GM12878 (cell line): ENCODE results near the gene DDX46. TPM values are rescaled to one million over a fixed set of nuclear protein-coding genes. Genes with fewer than 3 reads are reported as not detected.

Experiments
- ATAC-seq: fragments of 200-7000 bp; cut with Tn5 transposase; 3 replicates; pipeline ENCODE4 v1.9.1; 2020; ENCODE audit warnings: mild to moderate bottlenecking, moderate library complexity
- BruUV-seq: library from RNA; stranded (reverse); fragments of 400-500 nt; replicated peaks from 2 replicates; lab custom pipeline; 2021; lab: Mats Ljungman, UMichigan
- CTCF ChIA-PET: fragments of 300-600 bp; sonication (Branson Sonifier 250); formaldehyde crosslinking; extraction: SDS; loops from one replicate; lab custom pipeline; 2021; ENCODE audit warnings: inconsistent platforms; lab: Yijun Ruan, JAX
- POLR2A ChIA-PET: fragments of 350-600 bp; formaldehyde crosslinking; extraction: SDS; loops from one replicate; lab custom pipeline; 2021; ENCODE audit warnings: inconsistent platforms; lab: Charles Lee
- RAD21 ChIA-PET: fragments of 300-600 bp; sonication (Branson Sonifier 250); formaldehyde crosslinking; loops from one replicate; lab custom pipeline; 2023; ENCODE audit warnings: antibody characterized with exemption; ENCODE audit not compliant: unreplicated experiment; lab: Charles Lee
- SMC1A ChIA-PET: fragments of 300-600 bp; sonication (Branson Sonifier 250); formaldehyde crosslinking; loops from one replicate; lab custom pipeline; 2023; ENCODE audit not compliant: unreplicated experiment, uncharacterized antibody; lab: Charles Lee
- DNase-seq: peaks from one replicate; pipeline ENCODE4 v3.0.0-alpha.2; 2011; ENCODE audit warnings: low read depth, low spot score
- FAIRE-seq: peaks from 3 replicates; lab custom pipeline; 2011; peaks lifted over from hg19 to GRCh38; lab: Jason Lieb, UNC
- H2AFZ ChIP-seq: 2 replicates; pipeline ENCODE4 v1.6.0; 2011; ENCODE audit warnings: low read depth, low read length, control low read depth; ENCODE audit not compliant: control insufficient read depth
- H3K27ac ChIP-seq: 2 replicates; pipeline ENCODE4 v1.5.1; 2011; ENCODE audit warnings: control low read depth; ENCODE audit not compliant: control insufficient read depth, insufficient read depth
- H3K27me3 ChIP-seq, 2 experiments: replicated peaks in 1 of 2; 2 replicates each; pipeline versions ENCODE4 v1.6.0 to v1.6.1; 2011; ENCODE audit warnings: low read length in 1 of 2; ENCODE audit not compliant: control insufficient read depth in 2 of 2, insufficient read depth in 2 of 2
- H3K36me3 ChIP-seq, 2 experiments: 2 replicates each; pipeline ENCODE4 v1.5.1; 2011; ENCODE audit warnings: low read length in 1 of 2; ENCODE audit not compliant: control insufficient read depth in 2 of 2, insufficient read depth in 2 of 2
- H3K4me1 ChIP-seq: 2 replicates; pipeline ENCODE4 v1.6.1; 2011; ENCODE audit warnings: mild to moderate bottlenecking, low read length, moderate library complexity, mixed read lengths; ENCODE audit not compliant: control insufficient read depth, insufficient read depth
- H3K4me2 ChIP-seq: 2 replicates; pipeline ENCODE4 v1.6.0; 2011; ENCODE audit warnings: control low read depth; ENCODE audit not compliant: control insufficient read depth, insufficient read depth
- H3K4me3 ChIP-seq: fragments of 200-600 bp; sonication (generic); 2 replicates; pipeline ENCODE4 v1.5.1; 2016
- H3K79me2 ChIP-seq: 2 replicates; pipeline ENCODE4 v1.6.0; 2011; ENCODE audit warnings: low read length; ENCODE audit not compliant: control insufficient read depth, insufficient read depth
- H3K9ac ChIP-seq: 2 replicates; pipeline ENCODE4 v1.8.0; 2011; ENCODE audit warnings: low read length, control low read depth, mixed read lengths; ENCODE audit not compliant: control insufficient read depth, insufficient read depth
- H3K9me3 ChIP-seq: replicated peaks from 3 replicates; pipeline ENCODE4 v1.5.1; 2011; ENCODE audit warnings: mild to moderate bottlenecking, low read length; ENCODE audit not compliant: control insufficient read depth, insufficient read depth
- H4K20me1 ChIP-seq: 2 replicates; pipeline ENCODE4 v1.6.0; 2011; ENCODE audit not compliant: control insufficient read depth, insufficient read depth
- ASH2L ChIP-seq: fragments of 300-600, 200-600 bp; sonication (generic); IDR thresholded peaks from 2 replicates; pipeline ENCODE4 v1.6.1; 2017; ENCODE audit warnings: low read depth, mild to moderate bottlenecking, borderline replicate concordance
- BMI1 ChIP-seq: fragments of 450-650 bp; IDR thresholded peaks from 2 replicates; pipeline ENCODE4 v1.6.1; 2016; ENCODE audit warnings: mild to moderate bottlenecking, moderate library complexity, borderline replicate concordance
- EGR1 ChIP-seq, 2 experiments: IDR thresholded peaks; 1 replicate in 1 of 2; 2 replicates in 1 of 2; pipeline ENCODE4 v1.6.1; 2011 to 2012; ENCODE audit warnings: low read depth in 2 of 2, low read length in 2 of 2, borderline replicate concordance in 1 of 2, mild to moderate bottlenecking in 1 of 2, moderate library complexity in 1 of 2
- KAT2A ChIP-seq: conservative IDR thresholded peaks from 2 replicates; pipeline ENCODE4 v1.6.1; 2011; ENCODE audit warnings: low read depth, low read length; ENCODE audit not compliant: control insufficient read depth
- LARP7 ChIP-seq: fragments of 450-650 bp; IDR thresholded peaks from 2 replicates; pipeline ENCODE4 v1.6.1; 2017; ENCODE audit warnings: mild to moderate bottlenecking
- MYB ChIP-seq: fragments of 150-350 bp; IDR thresholded peaks from 2 replicates; pipeline ENCODE4 v1.6.1; 2014; ENCODE audit warnings: mild to moderate bottlenecking, low read depth, low read length, borderline replicate concordance
- SUZ12 ChIP-seq: fragments of 200-600 bp; sonication (generic); IDR thresholded peaks from one replicate; pipeline ENCODE4 v1.6.1; 2018; ENCODE audit warnings: antibody characterized with exemption, mild to moderate bottlenecking; ENCODE audit not compliant: unreplicated experiment
- TARDBP ChIP-seq: IDR thresholded peaks from 2 replicates; pipeline ENCODE4 v1.6.1; 2016; ENCODE audit warnings: borderline replicate concordance
- USF1 ChIP-seq: IDR thresholded peaks from 2 replicates; pipeline ENCODE4 v1.6.1; 2011; ENCODE audit warnings: borderline replicate concordance, low read depth, mild to moderate bottlenecking, moderate library complexity, mixed read lengths, low read length; ENCODE audit not compliant: insufficient read depth; ENCODE audit errors: extremely low read length
- WGBS: methylation state at CpG from one replicate; pipeline ENCODE4 v1.1.6; 2016; ENCODE audit warnings: low lambda C conversion rate; ENCODE audit not compliant: insufficient replicate concordance, insufficient coverage; ENCODE audit errors: missing lambda C conversion rate; 5-methylcytosine and 5-hydroxymethylcytosine counted together
- in situ Hi-C: fragments of 300-500 bp; cut with MboI; formaldehyde crosslinking; loops from 9 replicates; pipeline ENCODE4 v1.14.3; 2018; ENCODE audit warnings: mixed read lengths
- intact Hi-C: fragments of 100-400 bp; cut with micrococcal nuclease; formaldehyde crosslinking; loops from one replicate; pipeline ENCODE4 v1.14.2; 2022; ENCODE audit not compliant: unreplicated experiment
- polyA plus RNA-seq, 11 experiments: library from polyadenylated mRNA; depleted of rRNA in 4 of 11; unstranded in 6 of 11; stranded (reverse) in 5 of 11; fragments of >200 nt; fragmentation: Nextera tagmentation in 4 of 11; fragmentation: Illumina TruSeq in 1 of 11; extraction: Ambion mirVana in 4 of 11; extraction: Trizol in 1 of 11; gene quantifications; 1 replicate in 1 of 11; 2 replicates in 10 of 11; pipeline versions ENCODE4 v1.2.1 to v1.2.3, GENCODE V29; 2011 to 2016; ENCODE audit warnings: inconsistent platforms in 2 of 11, missing spikeins in 2 of 11, low read depth in 1 of 11
- total RNA-seq, 4 experiments: library from RNA; depleted of rRNA in 3 of 4; stranded (reverse); fragments of >200 nt in 3 of 4; fragmentation: Illumina TruSeq in 1 of 4; extraction: Trizol in 1 of 4; gene quantifications; 2 replicates each; pipeline versions ENCODE4 v1.2.1 to v1.2.3, GENCODE V29; 2013 to 2021
- TF ChIP-seq, protein P1 (sequence below): fragments of 450-650 bp; IDR thresholded peaks from 2 replicates; pipeline ENCODE4 v1.6.1; 2017; ENCODE audit warnings: mild to moderate bottlenecking

Gene DDX46
- total and polyA plus RNA-seq, 10 of the 15 experiments (the other 5 are each of a cell fraction or from before 2014, with no cell fraction given), result 23.0 to 77.1 (median 42.2) TPM

- Histone ChIP-seq H2AFZ (no peak overlapping the region), H3K36me3 (peaks cover 6 to 46% of the 10 kb centered on the region in 2 experiments), H3K79me2 (no peaks in the 10 kb centered on the region), H3K4me1 (peaks cover 2% of the 10 kb centered on the region), H4K20me1 (no peaks in the 10 kb centered on the region), H3K4me2 (no peak overlapping the region), H3K27me3 (no peaks in the 10 kb centered on the region), H3K27ac (no peak overlapping the region), H3K9me3 (no peaks in the 10 kb centered on the region), H3K4me3 (no peak overlapping the region), H3K9ac (no peak overlapping the region)
- DNase-seq (no peak), ATAC-seq (no peak), FAIRE-seq (no peak)
- RAD21 ChIA-PET, result interaction anchor here (1.4 kb wide), 1 partner anchor 111 kb away, joined by 4 read pairs; no protein-coding TSS in a partner anchor
- BruUV-seq, result no TSS peak
- 83% methylated on average over 4 of the region's 4 CpGs for WGBS
- in situ Hi-C loops, result no loop called here
- CTCF ChIA-PET, result interaction anchor here (0.9 to 1.4 kb wide), 2 partner anchors 28 to 112 kb away, joined by 3 to 5 read pairs; partner anchors contain the start of gene PCBD2
- no peak for TF ChIP-seq BMI1
- TF ChIP-seq TARDBP, result no peak
- no peak for TF ChIP-seq ASH2L
- TF ChIP-seq EGR1 (IDR thresholded peaks at IDR 0.05; ENCODE audit: borderline replicate concordance in 1 of 2, low read depth in 2 of 2, low read length in 2 of 2), result no peak
- TF ChIP-seq, protein P1, sequence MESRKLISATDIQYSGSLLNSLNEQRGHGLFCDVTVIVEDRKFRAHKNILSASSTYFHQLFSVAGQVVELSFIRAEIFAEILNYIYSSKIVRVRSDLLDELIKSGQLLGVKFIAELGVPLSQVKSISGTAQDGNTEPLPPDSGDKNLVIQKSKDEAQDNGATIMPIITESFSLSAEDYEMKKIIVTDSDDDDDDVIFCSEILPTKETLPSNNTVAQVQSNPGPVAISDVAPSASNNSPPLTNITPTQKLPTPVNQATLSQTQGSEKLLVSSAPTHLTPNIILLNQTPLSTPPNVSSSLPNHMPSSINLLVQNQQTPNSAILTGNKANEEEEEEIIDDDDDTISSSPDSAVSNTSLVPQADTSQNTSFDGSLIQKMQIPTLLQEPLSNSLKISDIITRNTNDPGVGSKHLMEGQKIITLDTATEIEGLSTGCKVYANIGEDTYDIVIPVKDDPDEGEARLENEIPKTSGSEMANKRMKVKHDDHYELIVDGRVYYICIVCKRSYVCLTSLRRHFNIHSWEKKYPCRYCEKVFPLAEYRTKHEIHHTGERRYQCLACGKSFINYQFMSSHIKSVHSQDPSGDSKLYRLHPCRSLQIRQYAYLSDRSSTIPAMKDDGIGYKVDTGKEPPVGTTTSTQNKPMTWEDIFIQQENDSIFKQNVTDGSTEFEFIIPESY, result no peak
- TF ChIP-seq SUZ12, result no peak
- no peak for TF ChIP-seq USF1
- no peak for TF ChIP-seq KAT2A
- no peak for TF ChIP-seq MYB
- TF ChIP-seq LARP7, result no peak
- SMC1A ChIA-PET, result interaction anchor here (1.0 to 1.4 kb wide), 2 partner anchors 24 to 141 kb away, joined by 3 read pairs; no protein-coding TSS in a partner anchor
- POLR2A ChIA-PET, result no interaction called here
- intact Hi-C loops, result no loop called here
Measured at GRCh38 chr5:134793111-134793510, 34.5 kb downstream of the DDX46 start.
